GM19351 (cell line): ENCODE results near the gene ACAD11.
"Not testable (repeated sequence)": the region's sequence is repeated elsewhere in the genome, so short reads cannot be mapped to it uniquely, and the experiment has no call there.

Experiments used
- ATAC-seq: cut with Tn5 transposase; IDR thresholded peaks from one replicate; pipeline ENCODE4 v1.9.1; 2021; ENCODE audit warnings: mild to moderate bottlenecking, moderate library complexity; ENCODE audit not compliant: unreplicated experiment

The ACAD11 gene

DNA sequence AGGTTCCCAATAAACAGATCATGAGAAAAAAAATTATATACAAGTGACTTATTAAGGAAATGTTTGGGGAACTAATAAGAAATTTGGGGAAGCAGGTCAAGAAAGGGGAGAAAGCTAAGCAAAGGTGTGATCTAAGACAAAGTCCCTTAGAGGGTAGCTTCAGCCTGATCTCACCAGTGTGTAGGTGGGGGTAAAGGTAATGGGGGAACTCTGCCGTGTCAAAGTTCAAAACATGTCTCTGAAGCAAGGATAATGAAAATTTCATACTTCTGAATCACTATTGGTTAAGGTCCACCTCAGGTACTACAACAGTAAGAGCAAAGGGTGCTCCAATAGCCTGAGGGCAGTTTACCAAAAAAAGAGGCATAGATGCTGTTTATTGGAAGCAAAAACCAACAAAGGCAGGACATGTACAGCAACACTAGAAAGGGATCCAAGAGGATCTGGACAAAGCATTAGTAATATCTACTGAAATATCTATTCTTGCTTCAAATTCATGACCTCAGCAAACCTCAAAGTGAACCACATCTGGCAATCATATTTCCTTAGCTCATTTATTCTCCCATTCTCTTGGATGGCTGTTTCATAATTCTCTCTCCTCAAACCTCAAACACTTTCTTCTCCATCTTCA, 6.9 kb downstream of the ACAD11 start:
- ATAC-seq: no peak

DNA sequence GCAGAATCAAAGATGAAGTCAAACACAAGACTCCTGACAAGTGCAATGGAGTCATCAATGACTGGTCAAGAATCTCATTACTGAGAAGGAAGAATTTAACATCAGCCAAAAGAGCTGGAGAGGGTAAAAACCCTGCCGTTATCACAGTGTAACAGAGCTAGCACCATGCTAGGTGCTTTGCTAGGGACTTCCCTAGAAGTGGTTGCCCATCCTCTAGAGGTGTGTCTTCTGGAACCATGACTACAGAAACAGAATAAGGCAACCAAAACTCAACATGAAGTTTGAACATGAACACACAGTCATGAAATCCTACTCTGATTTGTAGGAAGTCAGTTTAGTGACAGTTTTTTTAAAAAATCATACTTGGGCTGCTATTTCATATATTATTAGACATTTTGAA, 9.5 kb downstream of the ACAD11 start:
- ATAC-seq: no peak

DNA sequence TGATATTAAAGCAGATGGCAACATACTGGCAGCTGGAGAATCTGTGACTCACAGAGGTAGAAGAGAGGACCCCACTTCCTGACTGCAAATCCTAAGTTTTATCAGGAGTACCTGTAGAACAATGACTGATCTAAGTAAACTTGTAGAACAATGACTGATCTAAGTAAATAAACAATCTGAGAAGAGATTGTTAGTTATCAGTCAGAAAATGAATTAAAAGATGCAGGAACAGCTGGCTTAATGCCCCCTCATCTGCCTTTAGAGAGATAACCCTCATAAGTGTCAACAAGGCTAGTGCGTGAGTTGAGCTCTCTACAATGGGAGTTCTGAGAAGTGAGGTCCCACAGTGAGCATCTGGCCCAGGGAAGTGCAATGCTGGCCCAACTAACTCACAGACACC, 14.6 kb downstream of the ACAD11 start:
- ATAC-seq: no peak

DNA sequence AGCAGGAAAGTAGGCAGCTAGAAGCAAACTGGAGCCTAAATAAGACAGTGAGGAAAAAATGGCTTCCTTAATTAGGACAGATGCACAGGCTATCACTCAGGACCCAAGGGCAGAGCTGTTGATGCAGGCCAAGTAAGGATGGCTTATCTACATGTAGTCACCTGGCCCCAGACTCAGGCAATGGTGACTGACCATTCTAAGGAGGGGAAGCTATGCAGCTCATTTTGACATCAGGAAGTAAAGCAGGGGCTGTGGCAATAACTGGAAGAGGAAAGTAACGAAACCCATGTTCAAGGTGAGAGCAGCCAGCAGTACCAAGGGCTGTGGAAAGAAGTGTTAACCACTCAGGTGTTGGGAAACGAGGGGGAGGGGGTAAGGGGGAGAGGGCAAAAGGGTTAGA, 16.2 kb downstream of the ACAD11 start:
- no peak for ATAC-seq

DNA sequence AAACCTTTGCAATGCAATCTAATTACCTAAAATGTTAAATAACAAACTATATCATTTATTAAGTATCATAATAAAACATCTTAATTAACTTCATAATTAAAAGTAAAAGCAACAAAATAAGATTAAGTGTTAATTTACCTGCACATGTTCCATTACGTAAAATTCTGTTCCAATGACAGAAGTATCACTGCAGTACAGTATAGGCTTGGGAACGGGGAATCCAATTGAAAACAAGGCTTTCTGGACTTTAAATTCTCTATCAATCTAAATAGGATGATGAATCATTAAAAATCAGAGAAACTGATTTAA, 17.1 kb downstream of the ACAD11 start:
- no peak for ATAC-seq

DNA sequence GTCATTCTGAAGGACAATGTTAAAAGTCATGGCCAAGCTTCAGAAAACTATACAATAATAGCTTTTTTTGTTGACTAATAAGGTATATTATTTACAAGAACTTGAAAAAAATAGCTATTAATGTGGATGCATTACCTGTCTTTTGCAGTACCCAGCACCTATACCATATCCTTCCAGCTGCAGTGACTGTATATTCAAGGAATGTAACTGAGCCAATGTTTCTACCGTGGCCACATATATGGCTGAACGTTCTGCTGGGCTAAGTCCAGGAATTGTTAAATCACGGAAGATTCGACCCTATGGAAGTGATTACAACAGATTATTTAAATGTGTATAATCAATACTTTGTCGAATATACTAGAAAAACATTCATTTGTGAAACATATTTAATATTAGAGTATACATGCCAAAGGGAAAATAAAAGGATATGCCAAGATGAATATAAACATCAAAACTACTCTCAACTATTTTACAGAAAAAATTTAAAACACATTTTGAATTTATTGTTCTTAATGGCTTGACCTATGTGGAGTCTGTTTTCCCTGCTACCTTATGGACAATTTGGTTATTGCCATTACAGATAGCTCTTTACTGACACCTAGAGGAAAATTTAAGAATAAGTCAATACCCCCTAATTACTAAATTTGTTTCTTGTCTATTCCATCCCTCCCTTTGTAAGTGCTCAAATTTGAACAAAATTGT, 17.6 kb downstream of the ACAD11 start:
- ATAC-seq: peak; percentile 71

DNA sequence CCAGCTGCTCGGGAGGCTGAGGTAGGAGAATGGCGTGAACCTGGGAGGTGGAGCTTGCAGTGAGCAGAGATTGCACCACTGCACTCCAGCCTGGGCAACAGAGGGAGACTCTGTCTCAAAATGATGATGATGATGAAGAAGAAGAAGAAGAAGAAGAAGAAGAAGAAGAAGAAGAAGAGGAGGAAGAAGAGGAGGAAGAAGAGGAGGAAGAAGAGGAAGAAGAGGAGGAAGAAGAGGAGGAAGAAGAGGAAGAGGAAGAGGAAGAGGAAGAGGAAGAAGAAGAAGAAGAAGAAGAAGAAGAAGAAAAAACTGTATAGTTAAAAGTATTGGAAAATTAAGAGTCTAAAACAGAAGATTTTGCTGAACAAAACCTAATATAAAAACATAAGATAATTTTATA, 18.2 kb downstream of the ACAD11 start:
- ATAC-seq: not testable (repeated sequence)

DNA sequence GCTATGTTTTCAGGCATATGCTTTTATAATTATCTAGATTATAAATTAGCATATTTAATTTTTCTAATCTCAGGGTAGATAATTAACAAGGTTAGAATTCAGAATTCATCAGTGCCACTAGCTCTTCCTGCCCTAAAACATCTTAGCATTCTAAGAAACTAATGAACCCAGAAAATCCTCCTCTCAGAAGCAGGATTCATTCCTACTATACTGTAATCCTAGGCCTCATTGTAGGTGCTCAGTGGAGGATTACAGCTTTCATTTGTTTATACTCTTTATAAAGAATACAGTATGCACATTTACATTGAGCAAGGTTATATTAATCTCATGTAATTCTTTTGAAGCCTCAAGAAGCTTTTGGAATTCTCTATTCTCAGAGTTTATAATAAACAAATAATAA, 20.9 kb downstream of the ACAD11 start:
- no peak for ATAC-seq

DNA sequence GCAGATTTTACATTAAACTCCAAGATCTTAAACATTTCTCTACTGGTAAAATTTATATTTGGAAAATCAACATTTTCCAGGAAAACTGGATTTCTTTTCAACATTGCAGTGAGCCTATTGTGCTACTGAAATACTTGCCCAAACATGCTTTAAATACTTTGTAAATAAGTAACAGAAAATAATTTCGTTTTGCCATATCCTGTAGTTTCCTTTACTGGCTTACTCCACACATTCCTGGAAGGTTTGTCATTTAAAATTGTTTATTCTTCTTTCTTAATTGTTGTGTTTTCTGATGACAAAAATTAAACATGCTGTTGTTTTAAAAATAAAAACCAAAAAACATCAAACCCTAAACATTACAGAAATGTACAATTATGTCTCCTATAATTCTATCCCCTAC, 22.0 kb downstream of the ACAD11 start:
- no peak for ATAC-seq

DNA sequence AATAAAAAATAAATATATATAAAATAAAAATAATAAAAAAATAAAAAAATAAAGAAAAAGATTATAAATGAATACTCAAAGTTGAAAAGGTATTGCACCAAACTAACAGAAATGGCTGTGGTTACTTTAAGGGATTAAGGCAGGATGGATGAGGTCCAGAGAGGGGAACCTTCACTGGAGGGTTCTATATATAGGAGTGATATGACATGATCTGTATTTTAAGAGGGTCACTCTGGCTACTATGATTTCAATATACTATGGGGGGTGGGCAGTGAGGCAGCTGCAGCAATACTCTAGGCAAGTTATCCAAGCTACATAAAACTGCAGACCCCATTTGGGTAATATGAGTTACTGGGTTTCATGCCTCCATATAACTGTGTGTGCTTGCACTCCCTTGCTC, 24.6 kb downstream of the ACAD11 start:
- ATAC-seq: no peak

DNA sequence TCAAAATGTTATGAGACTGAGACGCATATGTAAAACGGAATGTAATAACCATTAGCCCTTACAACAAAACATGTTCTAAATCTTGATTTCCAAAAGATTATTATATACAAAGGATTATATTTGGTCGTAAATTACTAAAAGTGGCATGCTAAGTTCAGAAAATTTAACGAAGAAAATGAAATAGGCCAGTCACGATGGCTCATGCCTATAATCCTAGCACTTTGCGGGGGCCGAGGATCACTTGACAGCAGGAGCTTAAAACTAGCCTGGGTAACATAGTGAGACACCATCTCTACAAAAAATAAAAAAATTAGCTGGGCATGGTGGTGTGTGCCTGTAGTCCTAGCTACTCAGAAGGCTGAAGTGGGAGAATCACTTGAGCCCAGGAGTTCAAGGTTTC, 29.0 kb downstream of the ACAD11 start:
- no peak for ATAC-seq

DNA sequence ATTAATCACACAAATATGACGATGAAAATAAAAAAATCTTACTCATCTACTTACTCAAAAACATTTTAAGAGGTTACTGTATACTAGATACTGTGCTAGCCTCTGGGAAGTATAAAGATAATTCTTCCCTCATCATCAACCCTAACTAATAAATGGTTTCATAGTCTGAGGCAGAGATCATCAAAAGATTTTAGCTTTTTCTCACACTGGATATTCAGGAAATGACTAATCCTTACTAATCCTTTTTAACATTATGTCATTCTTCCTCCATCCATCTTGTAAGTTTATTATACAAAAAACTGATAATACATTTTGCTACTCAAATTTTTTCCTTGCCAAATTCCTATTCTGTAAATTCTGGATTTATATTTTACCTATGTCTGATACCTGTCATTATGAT, 29.7 kb downstream of the ACAD11 start:
- ATAC-seq: no peak

DNA sequence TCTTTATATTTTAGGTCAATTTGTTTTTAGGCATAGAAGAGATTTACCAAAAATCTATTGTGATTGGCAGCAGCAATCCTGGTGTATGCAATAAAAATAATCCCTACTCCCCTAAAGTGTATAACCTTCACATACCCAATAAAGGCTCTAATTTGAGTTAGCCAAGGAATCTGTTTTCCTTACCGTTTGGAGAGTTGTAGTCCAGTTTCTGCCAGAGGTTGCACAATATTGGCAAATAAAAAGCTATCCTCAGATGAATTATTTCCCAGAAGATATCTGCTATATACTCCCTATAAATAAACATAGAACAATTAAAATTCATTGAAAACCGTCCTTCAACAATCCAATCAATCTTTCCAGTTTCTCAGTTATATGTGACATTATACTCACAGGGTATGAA, 31.5 kb downstream of the ACAD11 start:
- ATAC-seq: no peak

DNA sequence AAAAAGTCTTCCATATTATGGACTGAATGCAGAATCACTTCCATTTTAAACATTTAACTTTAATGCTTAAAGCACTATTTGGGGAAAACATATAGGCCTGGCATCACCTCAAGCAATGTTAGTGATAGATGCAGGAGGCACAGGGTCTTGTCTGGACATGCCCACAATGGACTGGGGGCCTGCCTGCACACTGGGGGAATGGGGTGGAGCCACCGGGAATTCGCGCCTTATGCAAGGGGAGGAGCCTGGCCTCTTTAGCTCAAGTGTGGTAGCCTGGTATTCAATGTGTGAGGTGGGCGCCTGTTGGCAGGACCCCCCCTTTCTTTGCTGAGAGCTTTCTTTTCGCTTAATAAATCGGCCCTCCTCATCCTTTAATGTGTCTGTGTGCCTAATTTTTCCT, 32.7 kb downstream of the ACAD11 start:
- no peak for ATAC-seq

DNA sequence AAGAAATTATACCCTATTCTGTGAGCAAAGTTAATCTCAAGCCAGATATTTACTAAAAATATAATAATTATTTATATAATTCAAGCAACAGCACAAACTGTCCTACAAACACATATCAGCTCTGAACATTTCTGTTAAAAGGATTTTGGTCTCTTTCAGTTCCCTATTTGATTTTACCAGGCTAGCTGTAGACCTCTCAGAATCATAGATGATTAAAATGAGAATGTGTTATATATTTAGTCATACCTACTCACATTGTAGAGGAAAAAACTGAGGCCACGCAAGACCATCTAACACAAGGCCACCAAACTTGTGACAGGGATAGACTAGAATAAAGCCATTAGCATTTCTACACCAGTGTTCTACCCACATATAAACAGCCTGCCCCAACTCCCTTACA, 34.0 kb downstream of the ACAD11 start:
- peak; percentile 91 for ATAC-seq

DNA sequence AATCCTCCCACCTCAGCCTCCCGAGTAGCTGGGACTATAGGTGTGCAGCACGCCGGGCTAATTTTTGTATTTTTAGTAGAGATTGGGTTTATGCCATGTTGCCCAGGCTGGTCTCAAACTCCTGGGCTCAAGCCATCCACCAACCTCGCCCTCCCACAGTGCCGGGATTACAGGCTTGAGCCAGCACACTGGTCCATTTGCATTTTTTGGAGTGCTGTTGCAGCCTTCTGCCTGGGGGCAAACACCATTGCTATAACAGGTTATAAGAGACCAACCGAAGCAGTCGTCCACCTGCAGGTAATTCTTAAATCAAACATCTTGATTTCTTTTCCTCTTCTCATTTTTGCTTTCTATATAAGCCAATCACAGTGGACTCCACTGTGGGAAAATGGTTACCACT, 34.8 kb downstream of the ACAD11 start:
- ATAC-seq: no peak

DNA sequence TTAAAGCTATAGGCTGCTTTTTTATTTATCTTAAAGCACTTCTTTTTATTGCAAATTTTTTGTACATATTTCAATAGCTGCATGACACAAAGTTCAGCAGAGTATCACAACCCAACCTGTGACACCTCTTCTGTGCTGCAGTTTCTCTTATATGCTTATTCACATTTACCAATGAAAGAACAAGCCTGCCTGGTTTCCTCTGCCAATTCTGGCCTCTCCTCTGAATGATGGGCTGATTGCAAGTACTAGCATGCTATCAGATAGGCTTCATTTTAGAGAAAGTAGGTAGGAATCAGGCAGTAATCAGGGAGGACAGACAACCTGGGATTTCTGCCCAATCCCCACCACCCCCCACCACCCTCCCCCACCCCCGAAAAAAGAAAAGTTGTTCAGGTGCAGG, 36.0 kb downstream of the ACAD11 start:
- ATAC-seq: no peak

DNA sequence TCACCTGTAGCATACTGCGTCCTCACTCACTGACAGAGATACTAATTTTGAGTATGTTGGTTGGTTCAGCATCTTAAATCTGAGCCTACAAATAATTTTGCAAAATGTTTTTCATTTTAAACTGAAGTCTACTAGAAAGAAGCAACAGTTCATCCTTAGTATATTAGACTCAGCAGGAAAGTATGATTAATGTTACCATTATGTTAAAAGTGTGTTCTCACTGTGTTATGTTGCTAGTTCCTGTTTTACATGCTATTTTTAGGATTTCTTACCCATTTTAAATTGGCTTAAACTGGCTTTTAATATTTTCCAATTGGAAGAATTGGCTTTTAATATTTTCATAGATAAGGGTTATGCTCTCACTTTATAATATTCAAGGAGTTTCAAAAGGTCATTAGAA, 36.8 kb downstream of the ACAD11 start:
- no peak for ATAC-seq

DNA sequence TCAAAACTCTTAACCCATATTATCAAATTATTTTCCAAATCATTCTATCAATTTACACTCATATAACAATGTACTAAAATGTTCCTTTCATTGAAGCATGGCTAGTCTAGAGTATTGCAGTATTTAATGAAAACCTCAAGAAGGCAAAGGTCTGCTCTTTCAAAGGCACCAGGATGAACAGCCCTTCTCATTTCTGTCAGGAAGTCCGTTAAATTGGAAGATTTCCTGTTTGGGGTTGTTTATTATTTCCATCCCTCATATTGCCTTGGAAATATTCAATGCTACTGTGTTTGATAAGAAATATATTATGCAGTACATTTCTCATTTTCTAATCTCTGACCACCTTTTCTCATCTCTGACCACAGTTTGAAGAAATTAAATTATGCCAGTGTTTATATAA, 37.5 kb downstream of the ACAD11 start:
- ATAC-seq: no peak

DNA sequence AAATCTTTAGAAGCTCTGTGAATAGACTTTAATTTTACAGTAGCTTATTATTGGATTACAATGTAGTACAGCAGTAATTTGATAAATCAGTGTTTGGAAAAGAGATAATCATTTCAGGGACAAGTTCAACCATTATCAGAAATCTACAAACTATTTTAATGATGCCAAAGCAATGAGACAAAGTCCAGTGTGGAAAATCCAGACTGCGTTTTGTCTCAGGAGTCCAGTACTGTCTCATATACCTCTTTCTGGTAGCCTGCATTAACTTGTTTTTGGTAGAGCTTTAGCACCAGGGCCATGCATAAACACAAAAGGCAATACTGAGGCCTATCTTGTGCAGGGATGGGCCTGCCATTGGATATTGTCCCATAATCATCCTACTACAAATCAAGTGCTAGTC, 42.8 kb downstream of the ACAD11 start:
- ATAC-seq: no peak

DNA sequence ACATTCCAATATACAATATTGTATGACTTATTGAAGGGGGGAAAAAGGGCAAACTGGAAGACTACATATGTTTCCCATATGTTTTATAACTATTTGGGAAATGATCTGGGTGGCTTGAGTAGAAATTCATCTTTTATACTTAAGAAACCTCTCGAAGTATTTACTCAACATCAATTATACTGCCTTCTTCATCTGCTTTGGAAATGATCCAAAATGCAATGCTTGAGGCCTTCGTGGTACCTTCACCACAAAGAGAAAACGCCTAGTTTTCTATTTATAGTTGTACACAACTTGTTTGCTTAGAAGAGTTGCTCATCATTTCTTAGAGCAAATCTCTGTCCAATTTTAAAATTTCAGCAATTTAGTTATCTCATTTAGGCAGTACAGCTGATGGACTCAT, 43.7 kb downstream of the ACAD11 start:
- no peak for ATAC-seq

DNA sequence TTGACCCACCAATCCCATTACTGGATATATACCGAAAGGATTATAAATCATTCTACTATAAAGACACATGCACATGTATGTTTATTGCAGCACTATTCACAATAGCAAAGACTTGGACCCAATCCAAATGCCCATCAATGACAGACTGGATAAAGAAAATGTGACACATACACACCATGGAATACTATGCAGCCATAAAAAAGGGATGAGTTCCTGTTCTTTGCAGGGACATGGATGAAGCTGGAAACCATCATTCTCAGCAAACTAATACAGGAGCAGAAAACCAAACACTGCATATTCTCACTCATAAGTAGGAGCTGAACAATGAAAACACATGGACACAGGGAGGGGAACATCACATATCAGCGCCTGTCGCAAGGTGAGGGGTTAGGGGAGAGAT, 44.3 kb downstream of the ACAD11 start:
- ATAC-seq: not testable (repeated sequence)

DNA sequence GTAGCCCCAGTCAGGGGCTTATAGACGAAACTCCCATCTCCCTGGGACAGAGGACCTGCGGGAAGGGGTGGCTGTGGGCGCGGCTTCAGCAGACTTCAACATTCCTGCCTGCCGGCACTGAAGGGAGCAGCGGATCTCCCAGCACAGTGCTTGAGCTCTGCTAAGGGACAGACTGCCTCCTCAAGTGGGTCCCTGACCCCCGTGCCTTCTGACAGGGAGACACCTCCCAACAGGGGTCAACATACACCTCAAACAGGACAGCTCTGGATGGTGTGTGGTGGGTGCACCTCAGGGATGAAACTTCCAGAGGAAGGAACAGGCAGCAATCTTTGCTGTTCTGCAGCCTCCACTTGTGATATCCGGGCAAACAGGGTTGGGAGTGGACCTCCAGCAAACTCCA, 53.0 kb downstream of the ACAD11 start:
- ATAC-seq: not testable (repeated sequence)
